ENCODE results near the gene ZNF536. TPM values are rescaled to one million over a fixed set of nuclear protein-coding genes. Genes with fewer than 3 reads are reported as not detected.

ZNF536 gene
- total RNA-seq, 2 donors from 2014 or later = not detected

DNA sequence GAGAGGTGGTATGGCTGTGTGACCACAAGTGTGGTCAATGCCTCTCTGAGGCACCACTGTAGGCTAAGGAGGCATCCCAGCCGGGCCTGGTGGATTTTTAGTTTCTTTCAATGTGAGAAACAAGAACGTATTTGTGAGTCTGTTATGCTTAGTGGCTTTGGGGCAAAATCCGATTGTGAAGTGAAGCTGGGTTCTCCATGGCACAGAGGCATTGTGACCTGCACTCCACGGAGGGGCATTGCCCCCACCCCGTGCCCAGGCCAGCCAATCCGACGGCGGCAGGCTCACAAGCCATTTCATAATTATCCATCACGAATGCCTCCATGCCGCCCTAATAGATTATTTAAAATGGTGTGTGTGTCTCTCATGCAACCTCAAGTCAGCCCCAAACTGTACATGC lies 151.6 kb downstream of the ZNF536 start:
- Mint-ChIP-seq H3K9me3 (no peaks in the 10 kb centered on the region), H3K4me1 (no peaks in the 10 kb centered on the region), H3K27ac (no peak overlapping the region), H3K36me3 (ENCODE audit: low read depth) (no peaks in the 10 kb centered on the region), H3K27me3 (peaks cover 9% of the 10 kb centered on the region), H3K4me3 (no peak overlapping the region)
- no peak for ATAC-seq (replicated peaks)

DNA sequence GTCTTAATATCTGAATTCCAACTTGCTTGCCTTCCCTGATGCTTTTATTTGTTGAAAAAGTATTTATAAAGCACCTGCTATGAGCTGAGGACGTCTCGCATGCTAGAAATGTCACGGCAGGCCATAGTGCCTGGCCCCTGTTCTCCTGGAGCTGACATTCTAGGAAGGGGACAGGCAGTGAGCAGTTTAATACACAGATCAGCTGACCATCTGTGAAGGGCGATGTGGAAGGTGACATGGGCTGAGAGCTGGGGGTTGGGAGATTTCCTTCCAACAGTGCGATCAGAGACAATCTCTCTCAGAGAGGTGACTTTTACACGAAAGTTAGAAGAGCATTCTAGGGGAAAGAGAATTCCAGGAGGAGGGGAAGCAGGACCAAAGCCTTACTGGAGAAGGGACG lies 153.2 kb downstream of the ZNF536 start:
- peaks cover 6% of the 10 kb centered on the region for H3K27me3 Mint-ChIP-seq
- no peak overlapping the region for H3K27ac Mint-ChIP-seq
- H3K4me3 Mint-ChIP-seq = no peak overlapping the region
- no peak for ATAC-seq (replicated peaks)
- H3K4me1 Mint-ChIP-seq = no peaks in the 10 kb centered on the region
- no peaks in the 10 kb centered on the region for H3K9me3 Mint-ChIP-seq
- H3K36me3 Mint-ChIP-seq (ENCODE audit: low read depth) = no peaks in the 10 kb centered on the region

DNA sequence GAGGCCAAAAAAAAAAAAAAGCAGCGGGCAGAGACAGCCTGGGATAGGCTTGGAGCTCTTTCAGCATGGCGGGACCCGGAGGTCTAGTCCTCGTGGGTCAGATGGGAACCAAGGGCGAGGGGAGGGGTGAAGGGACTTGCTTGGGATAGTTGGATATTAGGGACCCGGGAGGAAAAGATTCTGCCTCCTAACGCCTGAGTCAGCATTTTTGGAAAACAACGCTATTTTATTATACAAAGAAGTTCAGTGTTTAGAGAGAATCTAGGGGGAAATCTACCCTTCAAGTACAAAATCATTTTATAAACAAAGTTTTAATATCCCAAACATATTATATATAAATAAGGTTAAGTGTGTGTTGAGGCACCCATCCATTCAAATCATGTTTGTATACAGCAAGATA lies 156.7 kb downstream of the ZNF536 start:
- H3K9me3 Mint-ChIP-seq = no peaks in the 10 kb centered on the region
- no peaks in the 10 kb centered on the region for H3K36me3 Mint-ChIP-seq (ENCODE audit: low read depth)
- no peak overlapping the region for H3K27ac Mint-ChIP-seq
- no peak for ATAC-seq (replicated peaks)
- H3K4me3 Mint-ChIP-seq = no peak overlapping the region
- peaks cover 6% of the 10 kb centered on the region for H3K27me3 Mint-ChIP-seq
- H3K4me1 Mint-ChIP-seq = no peaks in the 10 kb centered on the region

DNA sequence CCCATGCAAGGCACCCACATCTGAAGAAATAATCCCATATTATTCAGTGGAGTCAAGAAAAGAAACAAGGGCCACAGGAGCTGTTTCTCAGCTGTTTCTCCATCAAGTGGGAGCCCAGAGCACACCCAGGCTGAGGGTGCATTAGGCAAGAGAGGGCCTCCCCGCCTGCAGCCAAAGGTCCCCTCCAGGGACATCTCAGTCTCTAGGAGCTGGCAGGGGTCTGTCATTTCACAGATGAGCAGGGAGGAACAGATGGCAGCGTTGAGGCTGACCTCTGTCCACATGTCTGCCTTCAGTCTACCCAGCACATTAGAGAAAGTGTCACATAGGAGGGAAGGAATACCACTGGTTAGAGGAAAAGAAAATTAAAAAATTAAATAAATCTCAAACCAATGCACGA lies 157.7 kb downstream of the ZNF536 start:
- Mint-ChIP-seq H3K4me3 (no peak overlapping the region), H3K27ac (no peak overlapping the region), H3K36me3 (ENCODE audit: low read depth) (no peaks in the 10 kb centered on the region), H3K27me3 (peaks cover 6% of the 10 kb centered on the region), H3K9me3 (no peaks in the 10 kb centered on the region), H3K4me1 (no peaks in the 10 kb centered on the region)
- ATAC-seq (replicated peaks) = no peak

DNA sequence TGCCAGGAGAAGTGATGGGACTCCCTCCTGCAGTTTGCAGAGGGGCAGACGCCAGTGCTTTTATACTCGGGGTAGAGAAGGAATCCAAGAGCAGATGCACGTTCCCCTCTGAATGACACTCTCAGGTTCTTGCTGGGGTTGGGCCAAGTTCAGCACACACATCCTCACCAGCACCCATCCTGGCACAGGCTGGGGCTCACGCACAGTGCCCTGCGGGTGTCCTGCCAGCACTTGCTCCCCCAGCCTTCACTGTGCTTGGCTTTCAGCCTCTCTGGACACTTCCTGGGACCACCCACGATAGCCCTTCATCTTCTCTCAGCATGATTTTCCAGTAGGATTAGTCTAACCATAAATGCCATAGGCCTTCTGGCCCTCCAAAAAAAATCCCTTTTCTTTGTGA lies 158.6 kb downstream of the ZNF536 start:
- H3K9me3 Mint-ChIP-seq = no peaks in the 10 kb centered on the region
- no peaks in the 10 kb centered on the region for H3K27me3 Mint-ChIP-seq
- no peak overlapping the region for H3K4me3 Mint-ChIP-seq
- ATAC-seq (replicated peaks) = no peak
- H3K4me1 Mint-ChIP-seq = no peaks in the 10 kb centered on the region
- no peaks in the 10 kb centered on the region for H3K36me3 Mint-ChIP-seq (ENCODE audit: low read depth)
- H3K27ac Mint-ChIP-seq = no peak overlapping the region

DNA sequence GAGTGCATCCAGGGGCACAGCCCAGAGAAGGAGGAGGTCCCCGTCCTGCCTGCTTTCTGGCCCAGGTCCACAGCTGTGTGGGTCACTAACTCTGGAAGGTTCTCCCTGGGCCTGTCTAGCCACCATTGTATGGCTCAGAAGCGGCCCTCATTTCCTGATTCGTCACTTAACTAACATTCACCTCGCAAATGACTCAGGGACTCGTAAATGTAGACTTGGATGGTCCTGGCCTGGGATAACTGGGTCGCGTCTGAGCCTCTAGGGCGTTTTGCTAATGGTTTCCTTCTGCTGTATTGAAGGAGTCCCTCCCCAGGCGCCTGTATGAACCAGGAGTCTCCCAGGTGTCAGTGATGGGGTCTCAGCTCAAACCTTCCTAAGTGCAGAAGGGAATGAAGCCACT lies 162.8 kb downstream of the ZNF536 start:
- H3K4me3 Mint-ChIP-seq = no peak overlapping the region
- H3K36me3 Mint-ChIP-seq (ENCODE audit: low read depth) = no peaks in the 10 kb centered on the region
- ATAC-seq (replicated peaks) = no peak
- no peaks in the 10 kb centered on the region for H3K4me1 Mint-ChIP-seq
- H3K27me3 Mint-ChIP-seq = peaks cover 6% of the 10 kb centered on the region
- H3K9me3 Mint-ChIP-seq = no peaks in the 10 kb centered on the region
- no peak overlapping the region for H3K27ac Mint-ChIP-seq

DNA sequence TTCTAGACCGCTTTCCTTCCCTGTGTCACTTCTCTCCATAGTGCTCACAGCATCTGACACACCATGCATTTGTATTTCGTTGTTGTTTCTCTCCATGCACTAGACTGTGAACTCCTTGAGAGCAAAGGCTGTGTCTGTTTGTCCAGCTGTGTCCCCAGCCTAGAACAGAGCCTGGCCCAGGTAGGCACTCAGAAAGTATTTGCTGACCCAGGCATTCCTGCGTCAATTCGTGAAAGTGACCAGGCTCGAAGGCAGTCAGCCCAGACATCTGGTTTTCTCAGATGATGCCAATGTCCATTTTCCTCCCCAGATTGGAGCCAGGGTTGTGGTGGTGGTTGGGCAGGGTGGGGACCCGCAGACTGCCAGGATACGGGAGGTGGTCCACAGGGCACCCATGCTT lies 164.8 kb downstream of the ZNF536 start:
- Mint-ChIP-seq H3K27me3 (peaks cover 6% of the 10 kb centered on the region), H3K27ac (no peak overlapping the region), H3K9me3 (no peaks in the 10 kb centered on the region), H3K4me3 (no peak overlapping the region), H3K4me1 (no peaks in the 10 kb centered on the region), H3K36me3 (ENCODE audit: low read depth) (no peaks in the 10 kb centered on the region)
- ATAC-seq (replicated peaks) = no peak

DNA sequence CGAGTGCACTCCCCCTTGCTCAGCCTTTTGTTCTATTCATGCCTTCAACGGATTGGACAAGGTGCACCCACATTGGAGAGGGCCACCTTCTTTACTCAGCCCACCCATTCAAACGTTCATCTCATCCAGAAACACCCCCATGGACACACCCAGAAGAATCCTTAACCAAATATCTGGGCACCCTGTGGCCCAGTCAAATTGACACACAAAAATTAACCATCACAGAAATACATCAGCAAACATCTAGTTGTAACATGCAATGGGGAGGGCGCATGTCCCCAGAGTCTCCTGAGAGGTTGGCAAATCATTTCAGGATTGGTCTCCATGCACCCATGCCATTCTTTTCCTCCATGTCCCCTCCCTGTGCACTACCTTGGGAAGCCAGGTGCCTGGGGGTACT lies 167.1 kb downstream of the ZNF536 start:
- no peaks in the 10 kb centered on the region for H3K9me3 Mint-ChIP-seq
- ATAC-seq (replicated peaks) = no peak
- peaks cover 6% of the 10 kb centered on the region for H3K27me3 Mint-ChIP-seq
- H3K4me1 Mint-ChIP-seq = no peaks in the 10 kb centered on the region
- no peak overlapping the region for H3K4me3 Mint-ChIP-seq
- H3K36me3 Mint-ChIP-seq (ENCODE audit: low read depth) = no peaks in the 10 kb centered on the region
- no peak overlapping the region for H3K27ac Mint-ChIP-seq

DNA sequence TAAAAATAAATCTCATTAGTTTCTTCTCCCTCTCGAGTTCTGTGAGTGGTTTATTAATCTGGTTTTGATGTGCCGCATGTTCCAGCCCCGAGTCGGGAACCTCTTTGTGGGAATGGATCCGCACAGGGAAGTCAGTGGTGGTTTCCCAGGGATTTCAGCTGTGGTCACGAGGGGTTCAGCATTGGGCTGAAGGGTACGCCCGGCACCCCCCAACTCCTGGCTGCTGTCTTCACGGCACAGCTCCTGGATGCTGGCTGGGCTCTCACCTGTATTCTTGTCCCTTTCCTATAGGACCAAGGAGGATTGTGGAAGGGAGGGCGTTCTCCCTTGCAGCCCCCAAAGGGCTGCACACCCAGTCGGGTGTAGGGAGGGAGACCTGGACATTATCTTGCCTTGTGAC lies 167.8 kb downstream of the ZNF536 start:
- no peak for ATAC-seq (replicated peaks)
- peaks cover 6% of the 10 kb centered on the region for H3K27me3 Mint-ChIP-seq
- no peaks in the 10 kb centered on the region for H3K9me3 Mint-ChIP-seq
- H3K36me3 Mint-ChIP-seq (ENCODE audit: low read depth) = no peaks in the 10 kb centered on the region
- no peaks in the 10 kb centered on the region for H3K4me1 Mint-ChIP-seq
- no peak overlapping the region for H3K27ac Mint-ChIP-seq
- no peak overlapping the region for H3K4me3 Mint-ChIP-seq

DNA sequence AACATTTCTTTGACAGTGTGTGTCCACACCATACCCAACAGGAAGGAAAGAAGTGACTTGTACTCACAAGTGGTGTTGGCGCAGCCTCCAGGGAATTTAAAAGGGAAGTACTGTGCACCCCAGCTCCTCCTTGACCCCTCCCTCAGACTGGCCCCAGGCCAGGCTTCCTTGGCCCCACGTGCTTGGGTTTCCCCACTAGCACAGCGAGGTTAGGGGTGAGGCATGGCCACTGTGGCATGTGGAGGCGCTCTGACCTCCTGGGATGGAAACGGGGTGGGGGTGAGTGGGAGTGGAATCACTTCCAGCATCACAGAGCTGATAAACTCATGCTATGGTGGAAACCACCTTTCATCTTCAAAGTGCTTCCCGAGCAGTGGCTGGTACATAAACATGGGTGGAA lies 168.6 kb downstream of the ZNF536 start:
- Mint-ChIP-seq H3K27ac (no peak overlapping the region), H3K4me3 (no peak overlapping the region), H3K36me3 (ENCODE audit: low read depth) (no peaks in the 10 kb centered on the region), H3K9me3 (no peaks in the 10 kb centered on the region), H3K4me1 (no peaks in the 10 kb centered on the region), H3K27me3 (peaks cover 6% of the 10 kb centered on the region)
- no peak for ATAC-seq (replicated peaks)

DNA sequence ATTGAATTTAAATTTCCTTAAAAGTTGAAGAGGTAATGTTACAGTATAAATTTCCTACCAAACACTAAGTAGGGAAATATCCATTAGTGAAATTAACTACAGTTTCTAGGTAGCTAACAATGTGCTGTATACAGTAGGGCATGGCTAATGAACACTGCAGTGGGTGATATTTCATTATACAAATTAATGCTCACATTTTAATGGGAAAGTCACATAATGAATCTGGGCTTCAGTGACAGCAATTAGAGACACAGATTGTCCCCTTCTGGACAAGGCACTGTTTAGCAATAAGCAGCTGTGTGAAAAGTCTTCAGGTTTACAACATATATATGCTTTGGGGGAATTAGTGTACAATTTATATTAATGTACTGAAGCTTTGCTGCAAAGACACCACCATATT lies 169.4 kb downstream of the ZNF536 start:
- H3K4me1 Mint-ChIP-seq = no peaks in the 10 kb centered on the region
- peaks cover 3% of the 10 kb centered on the region for H3K27me3 Mint-ChIP-seq
- no peak for ATAC-seq (replicated peaks)
- no peaks in the 10 kb centered on the region for H3K9me3 Mint-ChIP-seq
- no peak overlapping the region for H3K27ac Mint-ChIP-seq
- H3K4me3 Mint-ChIP-seq = no peak overlapping the region
- H3K36me3 Mint-ChIP-seq (ENCODE audit: low read depth) = no peaks in the 10 kb centered on the region

DNA sequence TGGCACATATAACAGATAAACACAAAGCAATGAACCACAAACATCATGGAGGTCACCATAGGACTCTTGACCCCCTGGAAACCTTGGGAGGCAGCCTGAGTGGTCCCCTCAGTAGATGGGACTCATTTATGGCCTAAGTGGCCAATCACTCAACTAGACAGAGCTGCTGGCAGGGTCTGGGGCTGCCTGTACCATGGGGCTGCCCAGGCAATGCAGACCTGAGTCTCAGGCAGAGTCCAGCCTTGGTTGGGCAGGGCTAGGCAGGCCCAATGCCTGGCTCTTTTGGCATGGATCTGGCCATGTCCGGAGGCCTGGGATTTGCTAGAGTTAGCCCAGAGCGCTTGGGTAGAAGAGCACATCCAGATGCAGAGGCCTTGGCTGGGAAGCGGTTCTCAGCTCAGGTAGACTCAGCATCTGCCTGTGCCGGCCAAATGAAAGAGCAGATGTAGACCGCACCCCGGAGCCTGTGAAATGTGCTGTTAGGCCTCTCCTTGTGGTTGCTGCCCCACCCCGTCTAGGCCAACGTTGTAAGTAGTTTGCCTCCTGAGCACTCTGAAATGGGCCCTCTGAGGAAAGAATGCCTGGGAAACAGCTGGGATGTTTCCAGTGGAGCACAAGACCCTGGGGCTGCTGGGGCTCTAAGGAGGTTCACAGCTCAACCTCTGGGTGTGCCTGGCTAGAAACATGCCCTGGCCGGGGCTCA lies 171.2 kb downstream of the ZNF536 start:
- Mint-ChIP-seq H3K4me1 (no peaks in the 10 kb centered on the region), H3K27me3 (peaks cover 6% of the 10 kb centered on the region)

DNA sequence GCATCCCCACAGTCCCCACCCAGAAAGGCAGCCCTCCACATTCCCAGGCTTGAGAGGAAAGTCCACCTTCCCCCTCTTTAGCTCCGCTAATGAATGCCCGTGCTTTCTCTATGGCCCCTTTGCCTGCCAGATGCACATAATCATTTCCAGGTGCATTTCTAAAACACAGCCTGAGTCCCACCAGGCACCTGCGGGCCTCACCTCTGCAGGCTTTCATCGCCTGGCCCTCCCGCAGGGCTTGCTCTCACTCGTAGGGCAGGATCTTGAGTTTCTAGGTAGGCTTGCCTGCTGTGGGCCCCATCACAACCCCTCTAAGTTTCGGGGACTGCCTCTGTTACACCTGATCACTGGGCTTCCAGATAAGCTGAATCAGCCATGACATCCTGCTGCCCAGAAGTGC lies 173.6 kb downstream of the ZNF536 start:
- Mint-ChIP-seq H3K4me3 (no peak overlapping the region), H3K27ac (no peak overlapping the region), H3K27me3 (peaks cover 6% of the 10 kb centered on the region), H3K36me3 (ENCODE audit: low read depth) (no peaks in the 10 kb centered on the region), H3K9me3 (no peaks in the 10 kb centered on the region), H3K4me1 (no peaks in the 10 kb centered on the region)
- ATAC-seq (replicated peaks) = no peak

More for the DNA sequence above, 171.2 kb downstream of the ZNF536 start:
- Mint-ChIP-seq H3K4me3 (no peak overlapping the region), H3K9me3 (no peaks in the 10 kb centered on the region), H3K27ac (no peak overlapping the region), H3K36me3 (ENCODE audit: low read depth) (no peaks in the 10 kb centered on the region)
- no peak for ATAC-seq (replicated peaks)

DNA sequence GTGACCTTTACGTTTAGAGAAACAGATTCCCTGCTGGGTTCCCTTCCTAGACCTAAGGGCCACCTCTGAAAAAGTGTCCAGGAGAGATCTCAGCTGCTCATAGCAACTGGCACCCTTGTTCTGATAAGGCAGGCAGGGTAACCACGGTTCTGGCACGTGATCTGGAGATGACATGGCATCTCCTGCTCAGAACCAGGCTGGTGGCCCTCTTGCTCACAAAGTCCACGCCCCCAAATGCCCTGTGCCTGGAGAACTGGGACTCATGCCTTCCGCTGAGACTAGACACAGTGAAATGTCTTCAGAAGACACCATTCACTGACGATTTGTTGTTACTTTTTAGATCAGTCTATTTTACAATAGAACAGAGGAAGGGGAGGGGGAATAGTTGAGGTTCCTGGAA lies 174.1 kb downstream of the ZNF536 start:
- H3K4me3 Mint-ChIP-seq = no peak overlapping the region
- H3K27ac Mint-ChIP-seq = no peak overlapping the region
- ATAC-seq (replicated peaks) = no peak
- H3K4me1 Mint-ChIP-seq = no peaks in the 10 kb centered on the region
- H3K9me3 Mint-ChIP-seq = no peaks in the 10 kb centered on the region
- H3K36me3 Mint-ChIP-seq (ENCODE audit: low read depth) = no peaks in the 10 kb centered on the region
- H3K27me3 Mint-ChIP-seq = peaks cover 6% of the 10 kb centered on the region

DNA sequence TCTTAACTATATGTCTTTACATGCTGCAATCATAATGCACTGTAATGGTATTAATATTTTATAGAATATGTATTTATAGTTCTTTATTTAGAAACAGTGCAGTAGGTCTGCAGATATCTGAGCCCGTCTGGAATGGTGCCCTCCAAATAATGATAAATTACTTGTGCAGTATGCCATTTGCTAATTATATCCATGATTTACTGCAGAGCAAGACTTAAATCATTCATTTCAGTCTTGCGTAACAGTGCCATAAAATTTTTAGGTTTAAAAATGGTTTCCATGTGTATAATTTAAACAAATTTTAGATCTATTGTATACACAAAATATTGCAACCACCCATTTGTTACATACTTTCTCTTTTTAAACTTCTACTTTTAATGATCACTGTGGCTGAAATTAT lies 175.1 kb downstream of the ZNF536 start:
- H3K4me1 Mint-ChIP-seq = no peaks in the 10 kb centered on the region
- no peak overlapping the region for H3K4me3 Mint-ChIP-seq
- ATAC-seq (replicated peaks) = no peak
- H3K36me3 Mint-ChIP-seq (ENCODE audit: low read depth) = no peaks in the 10 kb centered on the region
- H3K27ac Mint-ChIP-seq = no peak overlapping the region
- H3K27me3 Mint-ChIP-seq = peaks cover 6% of the 10 kb centered on the region
- H3K9me3 Mint-ChIP-seq = no peaks in the 10 kb centered on the region

DNA sequence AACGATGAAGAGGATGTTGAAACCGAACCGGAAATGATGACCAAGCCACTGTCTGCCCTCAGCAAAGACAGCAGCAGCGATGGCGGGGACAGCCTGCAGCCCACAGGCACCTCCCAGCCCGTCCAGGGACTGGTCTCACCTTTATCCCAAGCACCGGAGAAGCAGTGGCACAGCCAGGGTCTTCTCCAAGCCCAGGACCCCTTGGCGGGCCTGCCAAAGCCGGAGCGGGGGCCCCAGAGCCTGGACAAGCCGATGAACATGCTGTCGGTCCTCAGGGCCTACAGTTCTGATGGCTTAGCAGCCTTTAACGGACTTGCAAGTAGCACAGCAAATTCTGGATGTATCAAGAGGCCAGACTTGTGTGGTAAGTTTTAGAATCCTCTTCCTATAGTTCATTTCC lies 177.0 kb downstream of the ZNF536 start:
- Mint-ChIP-seq H3K9me3 (no peaks in the 10 kb centered on the region), H3K36me3 (ENCODE audit: low read depth) (no peaks in the 10 kb centered on the region), H3K4me1 (no peaks in the 10 kb centered on the region), H3K27me3 (peaks cover 6% of the 10 kb centered on the region), H3K27ac (no peak overlapping the region), H3K4me3 (no peak overlapping the region)
- ATAC-seq (replicated peaks) = no peak
